ENCODE results near the gene GOLPH3.

GOLPH3 gene

DNA sequence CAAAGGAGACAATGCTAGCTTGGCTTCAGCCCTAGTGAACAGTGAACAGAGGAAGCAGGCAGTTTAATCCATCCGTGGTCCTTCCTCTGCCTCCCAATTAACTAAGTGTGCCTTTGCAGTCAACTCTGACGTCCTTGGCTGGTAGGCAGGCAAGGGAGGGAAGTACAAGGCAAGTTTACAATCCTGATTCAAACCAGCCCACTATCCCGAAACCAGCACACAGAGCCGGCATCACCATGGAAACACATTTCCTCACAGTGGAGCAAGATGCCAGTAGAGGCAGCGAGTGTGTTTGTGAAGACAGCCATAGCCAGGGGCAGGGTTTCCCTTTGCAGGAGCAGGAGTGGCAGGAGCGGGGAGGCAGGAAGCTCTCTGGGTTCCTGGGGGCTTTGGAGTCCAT lies 73.9 kb downstream of the GOLPH3 start:
- peaks cover 8% of the 10 kb centered on the region for H3K36me3 ChIP-seq (ENCODE audit: control insufficient read depth, insufficient read depth, low read length)
- no CpG with 5 or more reads among the region's 6 CpGs for WGBS (ENCODE audit: insufficient coverage, insufficient read length)

DNA sequence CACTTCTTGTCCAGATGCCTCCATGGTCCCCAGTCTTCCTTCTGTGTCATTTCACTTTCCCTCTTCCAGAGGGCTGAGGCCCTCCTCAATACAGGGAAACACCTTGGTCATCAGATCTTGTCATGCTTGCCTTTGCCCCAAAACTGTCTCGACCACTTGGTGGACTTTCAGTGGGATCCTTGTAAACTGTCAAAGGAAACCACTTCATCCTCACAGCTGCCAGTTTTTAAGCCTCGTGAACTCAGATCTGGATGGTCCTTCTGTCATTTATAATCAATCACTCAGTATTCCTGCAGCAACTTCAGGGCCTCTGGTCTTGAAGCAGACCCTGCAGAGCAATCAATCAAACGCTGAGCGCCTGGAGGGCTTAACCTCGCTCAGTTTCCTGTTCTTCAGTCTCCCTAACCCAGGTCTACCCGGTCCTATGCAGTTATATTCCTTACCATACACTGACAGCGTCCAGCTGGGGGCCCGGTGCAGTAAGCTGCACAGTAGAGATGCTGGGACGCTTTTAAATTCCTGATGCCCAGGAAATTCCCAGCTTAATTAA lies 74.6 kb downstream of the GOLPH3 start:
- WGBS (ENCODE audit: insufficient coverage, insufficient read length): no CpG with 5 or more reads among the region's 9 CpGs
- H3K4me1 ChIP-seq (ENCODE audit: control insufficient read depth, insufficient read depth, low read length): no peaks in the 10 kb centered on the region
- no peak overlapping the region for H3K4me3 ChIP-seq (ENCODE audit: low read length)
- no peaks in the 10 kb centered on the region for H3K27me3 ChIP-seq (ENCODE audit: control insufficient read depth, insufficient read depth, low read length)
- H3K9me3 ChIP-seq (ENCODE audit: control insufficient read depth, insufficient read depth, low read length): no peaks in the 10 kb centered on the region
- H3K36me3 ChIP-seq (ENCODE audit: control insufficient read depth, insufficient read depth, low read length): peaks cover 8% of the 10 kb centered on the region
- H3K27ac ChIP-seq (ENCODE audit: low read length): no peak overlapping the region
- DNase-seq (ENCODE audit: low read depth, low spot score): no peak

More for the DNA sequence above, 73.9 kb downstream of the GOLPH3 start:
- DNase-seq (ENCODE audit: low read depth, low spot score): no peak
- no peak overlapping the region for H3K27ac ChIP-seq (ENCODE audit: low read length)
- H3K27me3 ChIP-seq (ENCODE audit: control insufficient read depth, insufficient read depth, low read length): no peaks in the 10 kb centered on the region
- H3K4me1 ChIP-seq (ENCODE audit: control insufficient read depth, insufficient read depth, low read length): no peaks in the 10 kb centered on the region
- no peak overlapping the region for H3K4me3 ChIP-seq (ENCODE audit: low read length)
- H3K9me3 ChIP-seq (ENCODE audit: control insufficient read depth, insufficient read depth, low read length): no peaks in the 10 kb centered on the region

- H3K9me3 ChIP-seq (ENCODE audit: control insufficient read depth, insufficient read depth, low read length): no peaks in the 10 kb centered on the region
- no CpG with 5 or more reads among the region's 11 CpGs for WGBS (ENCODE audit: insufficient coverage, insufficient read length)
- DNase-seq (ENCODE audit: low read depth, low spot score): no peak
- peaks cover 8% of the 10 kb centered on the region for H3K36me3 ChIP-seq (ENCODE audit: control insufficient read depth, insufficient read depth, low read length)
- H3K27ac ChIP-seq (ENCODE audit: low read length): no peak overlapping the region
- no peak overlapping the region for H3K4me3 ChIP-seq (ENCODE audit: low read length)
- no peaks in the 10 kb centered on the region for H3K27me3 ChIP-seq (ENCODE audit: control insufficient read depth, insufficient read depth, low read length)
- no peaks in the 10 kb centered on the region for H3K4me1 ChIP-seq (ENCODE audit: control insufficient read depth, insufficient read depth, low read length)
Observed at GRCh38 chr5:32098890-32099310, 75.2 kb downstream of the GOLPH3 start.

DNA sequence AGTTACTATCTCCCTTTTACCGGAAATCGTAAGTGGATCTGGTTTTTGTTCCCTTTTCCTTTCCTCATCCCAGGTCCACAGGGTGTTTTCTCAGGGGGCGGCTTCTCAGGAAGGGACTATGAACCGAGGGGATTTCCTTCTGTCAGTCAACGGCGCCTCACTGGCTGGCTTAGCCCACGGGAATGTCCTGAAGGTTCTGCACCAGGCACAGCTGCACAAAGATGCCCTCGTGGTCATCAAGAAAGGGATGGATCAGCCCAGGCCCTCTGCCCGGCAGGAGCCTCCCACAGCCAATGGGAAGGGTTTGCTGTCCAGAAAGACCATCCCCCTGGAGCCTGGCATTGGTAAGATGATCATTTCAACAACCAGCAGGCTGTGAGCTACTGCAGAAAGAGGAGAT lies 75.8 kb downstream of the GOLPH3 start:
- H3K4me1 ChIP-seq (ENCODE audit: control insufficient read depth, insufficient read depth, low read length): no peaks in the 10 kb centered on the region
- DNase-seq (ENCODE audit: low read depth, low spot score): no peak
- H3K27me3 ChIP-seq (ENCODE audit: control insufficient read depth, insufficient read depth, low read length): no peaks in the 10 kb centered on the region
- H3K36me3 ChIP-seq (ENCODE audit: control insufficient read depth, insufficient read depth, low read length): peaks cover 8% of the 10 kb centered on the region
- no peaks in the 10 kb centered on the region for H3K9me3 ChIP-seq (ENCODE audit: control insufficient read depth, insufficient read depth, low read length)
- H3K4me3 ChIP-seq (ENCODE audit: low read length): no peak overlapping the region
- WGBS (ENCODE audit: insufficient coverage, insufficient read length): no CpG with 5 or more reads among the region's 9 CpGs
- no peak overlapping the region for H3K27ac ChIP-seq (ENCODE audit: low read length)

DNA sequence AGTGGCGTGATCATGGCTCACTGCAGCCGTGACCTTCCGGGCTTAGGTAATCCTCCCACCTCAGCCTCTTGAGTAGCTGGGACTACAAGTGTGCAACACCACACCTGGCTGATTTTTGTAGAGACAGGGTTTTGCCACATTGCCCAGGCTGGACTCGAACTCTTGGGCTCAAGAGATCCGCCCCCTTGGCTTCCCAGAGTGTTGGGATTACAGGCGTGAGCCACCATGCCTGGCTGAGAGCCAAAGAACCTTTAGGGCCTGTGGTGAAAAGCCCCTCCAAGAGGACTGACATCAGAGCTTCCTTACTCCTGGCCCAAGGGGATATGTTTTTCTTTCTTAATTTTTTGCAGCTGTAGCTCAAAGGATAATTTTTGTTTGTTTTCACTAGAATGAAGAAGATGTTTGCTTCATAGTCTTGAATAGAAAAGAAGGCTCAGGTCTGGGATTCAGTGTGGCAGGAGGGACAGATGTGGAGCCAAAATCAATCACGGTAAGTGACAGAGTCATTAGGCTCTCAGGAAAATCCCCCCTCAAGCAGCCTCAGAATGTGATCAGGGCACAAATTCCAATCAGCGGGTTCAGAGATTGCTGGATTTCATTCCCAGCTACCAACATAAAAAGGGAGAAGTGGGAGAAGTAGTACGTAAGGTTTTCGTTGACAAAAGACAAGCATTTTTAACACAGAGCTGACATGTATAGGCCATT lies 77.1 kb downstream of the GOLPH3 start:
- Histone ChIP-seq H3K9me3 (ENCODE audit: control insufficient read depth, insufficient read depth, low read length) (no peaks in the 10 kb centered on the region), H3K27me3 (ENCODE audit: control insufficient read depth, insufficient read depth, low read length) (no peaks in the 10 kb centered on the region), H3K4me3 (ENCODE audit: low read length) (no peak overlapping the region), H3K27ac (ENCODE audit: low read length) (no peak overlapping the region), H3K4me1 (ENCODE audit: control insufficient read depth, insufficient read depth, low read length) (peaks cover 2% of the 10 kb centered on the region; the same call in 1 of the 2 replicates), H3K36me3 (ENCODE audit: control insufficient read depth, insufficient read depth, low read length) (peaks cover 6% of the 10 kb centered on the region)
- no peak for DNase-seq (ENCODE audit: low read depth, low spot score)
- WGBS (ENCODE audit: insufficient coverage, insufficient read length): no CpG with 5 or more reads among the region's 10 CpGs

DNA sequence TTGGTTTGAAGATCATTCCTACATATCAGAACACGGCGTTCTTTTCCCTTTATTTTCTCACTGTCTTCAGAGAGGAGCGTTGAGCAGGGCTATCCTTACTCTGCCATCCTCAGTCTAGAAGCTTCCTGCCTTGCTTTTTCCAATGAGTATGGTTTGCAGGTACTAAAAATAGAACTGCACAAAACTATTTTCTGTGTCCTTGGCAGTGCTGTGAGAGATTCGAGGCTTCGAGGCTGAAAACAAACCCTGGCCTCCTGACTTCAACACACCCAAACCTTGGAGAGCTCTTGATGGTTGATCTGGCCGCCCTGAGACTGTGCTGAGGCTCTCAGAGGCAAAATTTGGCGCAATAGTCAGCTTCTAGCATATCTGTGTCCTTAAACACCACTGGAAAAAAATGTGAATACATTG lies 78.9 kb downstream of the GOLPH3 start:
- Histone ChIP-seq H3K27ac (ENCODE audit: low read length) (no peak overlapping the region), H3K9me3 (ENCODE audit: control insufficient read depth, insufficient read depth, low read length) (no peaks in the 10 kb centered on the region), H3K27me3 (ENCODE audit: control insufficient read depth, insufficient read depth, low read length) (no peaks in the 10 kb centered on the region), H3K4me1 (ENCODE audit: control insufficient read depth, insufficient read depth, low read length) (peaks cover 2% of the 10 kb centered on the region; the same call in 1 of the 2 replicates), H3K36me3 (ENCODE audit: control insufficient read depth, insufficient read depth, low read length) (no peaks in the 10 kb centered on the region), H3K4me3 (ENCODE audit: low read length) (no peak overlapping the region)
- no peak for DNase-seq (ENCODE audit: low read depth, low spot score)
- WGBS (ENCODE audit: insufficient coverage, insufficient read length): no CpG with 5 or more reads among the region's 7 CpGs

DNA sequence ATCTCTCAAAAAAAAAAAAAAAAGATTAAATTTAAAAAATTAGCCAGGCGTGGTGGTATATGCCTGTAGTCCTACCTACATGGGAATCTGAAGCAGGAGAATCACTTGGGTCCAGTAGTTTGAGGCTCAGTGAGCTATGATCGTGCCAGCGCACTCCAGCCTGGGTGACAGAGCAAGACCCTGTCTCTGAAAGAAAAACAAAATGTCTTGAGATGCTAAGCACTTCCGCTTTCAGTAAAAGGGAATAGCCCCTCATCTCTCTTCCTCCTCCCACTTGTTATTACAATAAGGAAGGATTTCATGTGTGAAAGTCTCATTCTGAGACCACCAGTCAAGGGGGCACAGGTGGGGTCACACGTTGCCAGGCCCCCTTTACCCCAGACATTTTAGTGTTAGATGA lies 79.4 kb downstream of the GOLPH3 start:
- Histone ChIP-seq H3K4me1 (ENCODE audit: control insufficient read depth, insufficient read depth, low read length) (peaks cover 2% of the 10 kb centered on the region; the same call in 1 of the 2 replicates), H3K4me3 (ENCODE audit: low read length) (no peak overlapping the region), H3K27ac (ENCODE audit: low read length) (no peak overlapping the region), H3K27me3 (ENCODE audit: control insufficient read depth, insufficient read depth, low read length) (no peaks in the 10 kb centered on the region), H3K36me3 (ENCODE audit: control insufficient read depth, insufficient read depth, low read length) (no peaks in the 10 kb centered on the region), H3K9me3 (ENCODE audit: control insufficient read depth, insufficient read depth, low read length) (no peaks in the 10 kb centered on the region)
- DNase-seq (ENCODE audit: low read depth, low spot score): no peak
- WGBS (ENCODE audit: insufficient coverage, insufficient read length): no CpG with 5 or more reads among the region's 5 CpGs

DNA sequence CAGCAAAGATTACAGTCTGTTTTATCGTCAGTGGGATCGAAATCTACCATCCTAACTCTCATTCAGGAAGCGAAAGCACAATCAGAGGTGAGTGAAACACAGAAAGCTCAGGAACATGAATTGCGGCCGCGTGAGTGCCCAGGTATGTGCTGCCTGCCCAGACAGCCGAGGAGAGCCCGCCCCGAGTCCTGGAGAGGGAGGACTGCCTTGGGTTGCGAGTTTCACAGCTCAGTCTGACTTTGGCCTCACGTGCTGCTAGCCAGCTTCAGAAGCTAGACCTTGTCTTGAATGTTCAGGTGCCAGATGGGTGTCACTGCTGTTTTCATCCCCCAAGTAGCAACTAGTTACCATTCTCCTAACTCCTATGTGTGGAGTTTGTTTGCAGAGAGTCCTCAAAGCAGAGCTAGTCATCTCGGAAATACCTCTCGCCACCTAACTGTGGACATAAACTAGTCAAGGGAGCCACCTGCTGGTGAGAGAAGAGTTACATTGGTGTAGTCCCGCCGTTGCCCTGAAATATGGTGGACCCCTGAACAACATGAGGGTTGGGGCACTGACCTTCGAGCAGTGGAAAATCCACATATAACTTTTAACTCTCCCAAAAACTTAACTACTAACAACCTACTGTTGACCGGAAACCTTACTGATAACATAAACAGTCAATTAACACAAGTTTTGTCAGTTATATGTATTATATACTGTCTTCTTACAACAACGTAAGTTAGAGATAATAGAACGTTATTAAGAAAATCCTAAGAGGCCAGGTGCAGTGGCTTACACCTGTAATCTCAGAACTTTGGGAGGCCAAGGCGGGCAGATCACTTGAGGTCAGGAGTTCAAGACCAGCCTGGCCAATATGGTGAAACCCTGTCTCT lies 80.9 kb downstream of the GOLPH3 start:
- Histone ChIP-seq H3K4me3 (ENCODE audit: low read length) (no peak overlapping the region), H3K36me3 (ENCODE audit: control insufficient read depth, insufficient read depth, low read length) (no peaks in the 10 kb centered on the region), H3K27me3 (ENCODE audit: control insufficient read depth, insufficient read depth, low read length) (no peaks in the 10 kb centered on the region), H3K4me1 (ENCODE audit: control insufficient read depth, insufficient read depth, low read length) (peaks cover 2% of the 10 kb centered on the region; the same call in 1 of the 2 replicates), H3K9me3 (ENCODE audit: control insufficient read depth, insufficient read depth, low read length) (no peaks in the 10 kb centered on the region), H3K27ac (ENCODE audit: low read length) (no peak overlapping the region)
- WGBS (ENCODE audit: insufficient coverage, insufficient read length): 83% methylated on average over 1 of the region's 20 CpGs
- DNase-seq (ENCODE audit: low read depth, low spot score): peak; percentile 74

GRCh38 chr5:32090755-32091128 lies 83.4 kb downstream of the GOLPH3 start:
- WGBS (ENCODE audit: insufficient coverage, insufficient read length): no CpG with 5 or more reads among the region's 17 CpGs
- DNase-seq (ENCODE audit: low read depth, low spot score): no peak

DNA sequence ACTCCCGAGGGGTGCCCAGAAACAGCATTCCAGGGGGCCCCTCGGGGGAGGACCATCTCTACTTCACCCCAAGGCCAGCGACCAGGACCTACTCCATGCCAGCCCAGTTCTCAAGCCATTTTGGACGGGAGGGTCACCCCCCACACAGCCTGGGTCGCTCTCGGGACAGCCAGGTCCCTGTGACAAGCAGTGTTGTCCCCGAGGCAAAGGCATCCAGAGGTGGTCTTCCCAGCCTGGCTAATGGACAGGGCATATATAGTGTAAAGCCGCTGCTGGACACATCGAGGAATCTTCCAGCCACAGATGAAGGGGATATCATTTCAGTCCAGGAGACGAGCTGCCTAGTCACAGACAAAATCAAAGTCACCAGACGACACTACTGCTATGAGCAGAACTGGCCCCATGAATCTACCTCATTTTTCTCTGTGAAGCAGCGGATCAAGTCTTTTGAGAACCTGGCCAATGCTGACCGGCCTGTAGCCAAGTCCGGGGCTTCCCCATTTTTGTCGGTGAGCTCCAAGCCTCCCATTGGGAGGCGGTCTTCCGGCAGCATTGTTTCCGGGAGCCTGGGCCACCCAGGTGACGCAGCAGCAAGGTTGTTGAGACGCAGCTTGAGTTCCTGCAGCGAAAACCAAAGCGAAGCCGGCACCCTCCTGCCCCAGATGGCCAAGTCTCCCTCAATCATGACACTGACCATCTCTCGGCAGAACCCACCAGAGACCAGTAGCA lies 83.9 kb downstream of the GOLPH3 start:
- no peaks in the 10 kb centered on the region for H3K9me3 ChIP-seq (ENCODE audit: control insufficient read depth, insufficient read depth, low read length)
- no peak overlapping the region for H3K27ac ChIP-seq (ENCODE audit: low read length)
- peaks cover 2% of the 10 kb centered on the region; the same call in 1 of the 2 replicates for H3K4me1 ChIP-seq (ENCODE audit: control insufficient read depth, insufficient read depth, low read length)
- H3K36me3 ChIP-seq (ENCODE audit: control insufficient read depth, insufficient read depth, low read length): no peaks in the 10 kb centered on the region
- no peak for DNase-seq (ENCODE audit: low read depth, low spot score)
- H3K4me3 ChIP-seq (ENCODE audit: low read length): no peak overlapping the region
- no peaks in the 10 kb centered on the region for H3K27me3 ChIP-seq (ENCODE audit: control insufficient read depth, insufficient read depth, low read length)
- no CpG with 5 or more reads among the region's 24 CpGs for WGBS (ENCODE audit: insufficient coverage, insufficient read length)

More at GRCh38 chr5:32090755-32091128, 83.4 kb downstream of the GOLPH3 start:
- H3K9me3 ChIP-seq (ENCODE audit: control insufficient read depth, insufficient read depth, low read length): no peaks in the 10 kb centered on the region
- no peak overlapping the region for H3K27ac ChIP-seq (ENCODE audit: low read length)
- H3K4me3 ChIP-seq (ENCODE audit: low read length): no peak overlapping the region
- H3K4me1 ChIP-seq (ENCODE audit: control insufficient read depth, insufficient read depth, low read length): peaks cover 2% of the 10 kb centered on the region; the same call in 1 of the 2 replicates
- H3K36me3 ChIP-seq (ENCODE audit: control insufficient read depth, insufficient read depth, low read length): no peaks in the 10 kb centered on the region
- H3K27me3 ChIP-seq (ENCODE audit: control insufficient read depth, insufficient read depth, low read length): no peaks in the 10 kb centered on the region

Measured in iPS DF 6.9 (cell line).